D341Med (cell line): ENCODE results near the gene CSN1S1.

Experiments used
- DNase-seq: peaks from one replicate; pipeline ENCODE4 v3.0.0; 2012; ENCODE audit warnings: low spot score

The CSN1S1 gene

DNA sequence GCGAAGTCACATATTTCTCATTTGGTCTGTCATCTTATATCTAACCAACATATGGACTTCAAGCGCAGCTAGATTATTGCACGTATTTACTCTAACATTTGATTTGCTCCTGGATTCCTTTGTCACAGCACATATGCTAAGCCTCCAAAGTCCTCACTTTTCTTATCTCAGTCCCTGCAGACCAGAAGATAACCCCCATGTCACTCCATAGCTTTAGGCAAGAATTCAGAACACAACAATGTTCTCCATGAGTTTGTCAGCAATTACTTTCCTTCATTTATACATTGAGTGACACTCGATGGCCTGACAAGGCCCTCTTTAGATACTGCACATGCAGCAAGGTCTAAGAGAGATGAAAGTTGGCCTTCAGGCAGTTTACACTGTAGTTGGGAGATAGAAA lies 60.1 kb downstream of the CSN1S1 start:
- DNase-seq: no peak

DNA sequence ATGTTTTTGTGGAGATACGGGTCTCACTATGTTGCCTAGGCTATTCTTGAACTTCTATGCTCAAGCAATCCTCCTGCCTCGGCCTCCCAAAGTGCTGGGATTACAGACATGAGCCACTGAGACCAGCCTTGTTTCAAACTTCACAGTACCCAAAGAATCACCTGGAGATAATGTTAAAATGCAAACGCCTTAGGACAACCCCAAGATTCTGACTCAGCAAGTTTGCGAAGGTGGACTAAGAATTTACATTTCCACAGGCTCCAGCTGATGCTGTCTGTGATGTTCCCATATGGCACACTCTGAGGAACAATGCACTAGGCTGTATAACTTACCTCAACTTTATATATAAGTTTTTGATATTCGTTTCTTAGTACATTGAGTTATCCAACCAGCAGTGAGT lies 63.9 kb downstream of the CSN1S1 start:
- no peak for DNase-seq

DNA sequence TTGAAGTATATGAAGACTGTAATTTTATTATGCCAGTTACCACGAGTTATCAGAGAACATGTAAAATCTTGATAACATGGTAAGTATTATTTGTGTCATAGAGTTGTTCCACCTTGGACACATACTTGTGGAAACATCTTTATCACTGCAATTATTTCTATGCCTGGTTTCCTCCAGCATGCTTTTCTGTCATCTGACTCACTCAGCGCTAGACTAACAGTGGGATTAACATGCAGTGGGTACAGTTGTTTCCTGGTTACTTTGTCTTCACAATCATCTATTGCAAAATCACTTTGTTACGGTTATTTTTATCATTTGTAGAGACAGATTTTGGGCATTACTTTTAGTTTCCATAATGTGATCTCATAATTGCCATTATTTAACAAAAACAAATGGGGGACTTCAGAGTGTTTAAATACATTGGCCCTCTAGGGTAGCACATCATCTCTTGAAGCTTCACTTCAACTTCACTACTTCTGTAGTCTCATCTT lies 64.7 kb downstream of the CSN1S1 start, which contains the start of gene STATH:
Gene STATH, plus strand, starts transcription at position 441 of the 491 bp plus-strand sequence. CDS start 2,472 bp downstream, outside the sequence.
- no peak for DNase-seq
